ENCODE measurements around the gene HACD4.

Gene HACD4

GRCh38 chr9:21031808-21032183 is 356 bp upstream of the HACD4 start:
- TF ChIP-seq GATA2 (IDR thresholded peaks at IDR 0.05; ENCODE audit: low read depth, low read length), result no peak
- no peak for TF ChIP-seq GATA3 (IDR thresholded peaks at IDR 0.05; ENCODE audit: low read depth, low read length)

- TF ChIP-seq GATA3 (IDR thresholded peaks at IDR 0.05; ENCODE audit: low read depth, low read length) (no peak), GATA2 (IDR thresholded peaks at IDR 0.05; ENCODE audit: low read depth, low read length) (no peak)
These were observed 928 bp downstream of the HACD4 start for GRCh38 chr9:21030389-21031035.

GRCh38 chr9:21029661-21030060 is 1.8 kb downstream of the HACD4 start:
- TF ChIP-seq GATA3 (IDR thresholded peaks at IDR 0.05; ENCODE audit: low read depth, low read length) (no peak), GATA2 (IDR thresholded peaks at IDR 0.05; ENCODE audit: low read depth, low read length) (no peak)

GRCh38 chr9:21028466-21028865 is 3.0 kb downstream of the HACD4 start:
- TF ChIP-seq GATA3 (IDR thresholded peaks at IDR 0.05; ENCODE audit: low read depth, low read length), result no peak
- TF ChIP-seq GATA2 (IDR thresholded peaks at IDR 0.05; ENCODE audit: low read depth, low read length), result no peak

GRCh38 chr9:21027295-21027694 is 4.1 kb downstream of the HACD4 start:
- TF ChIP-seq GATA3 (IDR thresholded peaks at IDR 0.05; ENCODE audit: low read depth, low read length) (no peak), GATA2 (IDR thresholded peaks at IDR 0.05; ENCODE audit: low read depth, low read length) (no peak)

- TF ChIP-seq GATA3 (IDR thresholded peaks at IDR 0.05; ENCODE audit: low read depth, low read length), result no peak
- TF ChIP-seq GATA2 (IDR thresholded peaks at IDR 0.05; ENCODE audit: low read depth, low read length), result no peak
These were observed 7.6 kb downstream of the HACD4 start for GRCh38 chr9:21023861-21024260.

- TF ChIP-seq GATA3 (IDR thresholded peaks at IDR 0.05; ENCODE audit: low read depth, low read length) (no peak), GATA2 (IDR thresholded peaks at IDR 0.05; ENCODE audit: low read depth, low read length) (no peak)
These were observed 13.3 kb downstream of the HACD4 start for GRCh38 chr9:21018177-21018576.

- TF ChIP-seq GATA3 (IDR thresholded peaks at IDR 0.05; ENCODE audit: low read depth, low read length), result no peak
- no peak for TF ChIP-seq GATA2 (IDR thresholded peaks at IDR 0.05; ENCODE audit: low read depth, low read length)
These were observed 14.5 kb downstream of the HACD4 start for GRCh38 chr9:21016701-21017491.

- no peak for TF ChIP-seq GATA3 (IDR thresholded peaks at IDR 0.05; ENCODE audit: low read depth, low read length)
- TF ChIP-seq GATA2 (IDR thresholded peaks at IDR 0.05; ENCODE audit: low read depth, low read length), result no peak
These were observed 15.4 kb downstream of the HACD4 start for GRCh38 chr9:21015995-21016394.

GRCh38 chr9:21015129-21015815 is 16.2 kb downstream of the HACD4 start:
- TF ChIP-seq GATA3 (IDR thresholded peaks at IDR 0.05; ENCODE audit: low read depth, low read length), result no peak
- TF ChIP-seq GATA2 (IDR thresholded peaks at IDR 0.05; ENCODE audit: low read depth, low read length), result no peak

- TF ChIP-seq GATA2 (IDR thresholded peaks at IDR 0.05; ENCODE audit: low read depth, low read length) (no peak), GATA3 (IDR thresholded peaks at IDR 0.05; ENCODE audit: low read depth, low read length) (no peak)
These were observed 29.4 kb downstream of the HACD4 start for GRCh38 chr9:21002040-21002439.

GRCh38 chr9:21001581-21001980 is 29.9 kb downstream of the HACD4 start:
- TF ChIP-seq GATA3 (IDR thresholded peaks at IDR 0.05; ENCODE audit: low read depth, low read length), result no peak
- TF ChIP-seq GATA2 (IDR thresholded peaks at IDR 0.05; ENCODE audit: low read depth, low read length), result no peak

GRCh38 chr9:20997503-20998076 is 33.9 kb downstream of the HACD4 start:
- TF ChIP-seq GATA2 (IDR thresholded peaks at IDR 0.05; ENCODE audit: low read depth, low read length) (no peak), GATA3 (IDR thresholded peaks at IDR 0.05; ENCODE audit: low read depth, low read length) (no peak)

- TF ChIP-seq GATA3 (IDR thresholded peaks at IDR 0.05; ENCODE audit: low read depth, low read length), result no peak
- TF ChIP-seq GATA2 (IDR thresholded peaks at IDR 0.05; ENCODE audit: low read depth, low read length), result no peak
These were observed 34.6 kb downstream of the HACD4 start for GRCh38 chr9:20996809-20997208.

All from SH-SY5Y (cell line).